MCF 10A (cell line): Measurements from ENCODE around the gene TMEM212. TPM values are rescaled to one million over a fixed set of nuclear protein-coding genes. Genes with fewer than 3 reads are reported as not detected.

Source experiments
- BruUV-seq: library from RNA; stranded (reverse); fragments of 400-500 nt; replicated peaks from 2 replicates; lab custom pipeline; 2021; lab: Mats Ljungman, UMichigan
- CTCF ChIA-PET: fragments of 300-600 bp; sonication (Branson Sonifier 250); formaldehyde crosslinking; extraction: SDS; loops from one replicate; lab custom pipeline; 2021; ENCODE audit warnings: antibody characterized with exemption, inconsistent platforms; lab: Yijun Ruan, JAX
- POLR2A ChIA-PET: fragments of 300-600, 350-650 bp; sonication (Branson Sonifier 250); formaldehyde crosslinking; extraction: SDS; loops from one replicate; lab custom pipeline; 2020; ENCODE audit warnings: antibody characterized with exemption, inconsistent platforms; lab: Yijun Ruan, JAX
- DNase-seq: peaks from one replicate; pipeline ENCODE4 v3.0.0-alpha.2; 2018; ENCODE audit not compliant: unreplicated experiment
- H3K27ac Mint-ChIP-seq: one replicate; pipeline ENCODE4 v1.8.0; 2022; ENCODE audit warnings: mild to moderate bottlenecking, low read depth, mixed read lengths; ENCODE audit not compliant: unreplicated experiment
- H3K27me3 Mint-ChIP-seq: one replicate; pipeline ENCODE4 v1.8.0; 2022; ENCODE audit warnings: mixed read lengths; ENCODE audit not compliant: insufficient read depth, unreplicated experiment
- H3K36me3 Mint-ChIP-seq: one replicate; pipeline ENCODE4 v1.8.0; 2022; ENCODE audit warnings: mild to moderate bottlenecking, moderate library complexity, mixed read lengths; ENCODE audit not compliant: insufficient read depth, unreplicated experiment
- H3K4me1 Mint-ChIP-seq: one replicate; pipeline ENCODE4 v1.8.0; 2022; ENCODE audit warnings: mixed read lengths; ENCODE audit not compliant: insufficient read depth, unreplicated experiment
- H3K4me3 Mint-ChIP-seq: one replicate; pipeline ENCODE4 v1.8.0; 2022; ENCODE audit warnings: mild to moderate bottlenecking, moderate library complexity, mixed read lengths; ENCODE audit not compliant: unreplicated experiment
- H3K9me3 Mint-ChIP-seq: one replicate; pipeline ENCODE4 v1.8.0; 2022; ENCODE audit warnings: mixed read lengths; ENCODE audit not compliant: unreplicated experiment
- CTCF ChIP-seq: fragments of 200-600 bp; IDR thresholded peaks from one replicate; pipeline ENCODE4 v1.8.0; 2022; ENCODE audit warnings: antibody characterized with exemption, mild to moderate bottlenecking; ENCODE audit not compliant: unreplicated experiment
- intact Hi-C: fragments of 100-400 bp; cut with micrococcal nuclease; formaldehyde crosslinking; loops from 2 replicates; pipeline ENCODE4 v1.14.1; 2022
- total RNA-seq: library from RNA; stranded (reverse); gene quantifications from 2 replicates; pipeline ENCODE4 v1.2.3, GENCODE V29; 2022

The TMEM212 gene
- total RNA-seq, 1 experiment from 2014 or later: not detected

- ChIA-PET POLR2A (no interaction called here), CTCF (no interaction called here)
- DNase-seq: peak; percentile 78
- no peak for TF ChIP-seq CTCF
- BruUV-seq: no TSS peak
- Mint-ChIP-seq H3K4me3 (peak overlapping the region; percentile 6), H3K36me3 (no peaks in the 10 kb centered on the region), H3K9me3 (no peaks in the 10 kb centered on the region), H3K4me1 (peaks cover 45% of the 10 kb centered on the region), H3K27me3 (no peaks in the 10 kb centered on the region), H3K27ac (peak overlapping the region; percentile 90)
- intact Hi-C loops: no loop called here
These were observed 31.1 kb downstream of the TMEM212 start for GRCh38 chr3:171874251-171874681.

GRCh38 chr3:171874879-171875278 lies 31.7 kb downstream of the TMEM212 start:
- intact Hi-C loops: no loop called here
- no peaks in the 10 kb centered on the region for H3K27me3 Mint-ChIP-seq

GRCh38 chr3:171875923-171876412 lies 32.8 kb downstream of the TMEM212 start:
- peak overlapping the region; percentile 77 for H3K27ac Mint-ChIP-seq
- BruUV-seq: TSS peak; percentile 74
- no peaks in the 10 kb centered on the region for H3K36me3 Mint-ChIP-seq
- H3K4me1 Mint-ChIP-seq: peaks cover 47% of the 10 kb centered on the region
- no peak overlapping the region for H3K4me3 Mint-ChIP-seq
- peak; percentile 49 for DNase-seq
- intact Hi-C loops: loop anchor here (2.0 kb wide), 1 partner anchor 165 kb away; no protein-coding TSS in a partner anchor
- no peaks in the 10 kb centered on the region for H3K9me3 Mint-ChIP-seq
- POLR2A ChIA-PET: interaction anchor here (0.7 to 1.2 kb wide), 3 partner anchors 57 to 159 kb away, joined by 3 read pairs; no protein-coding TSS in a partner anchor
- no peak for TF ChIP-seq CTCF
- no peaks in the 10 kb centered on the region for H3K27me3 Mint-ChIP-seq
- CTCF ChIA-PET: interaction anchor here (0.7 kb wide), 1 partner anchor 21 kb away, joined by 3 read pairs; no protein-coding TSS in a partner anchor

More at GRCh38 chr3:171874879-171875278, 31.7 kb downstream of the TMEM212 start:
- TF ChIP-seq CTCF: no peak
- Mint-ChIP-seq H3K4me3 (no peak overlapping the region), H3K36me3 (no peaks in the 10 kb centered on the region), H3K9me3 (no peaks in the 10 kb centered on the region), H3K27ac (peak overlapping the region; percentile 90), H3K4me1 (peaks cover 47% of the 10 kb centered on the region)
- POLR2A ChIA-PET: interaction anchor here (0.7 to 1.1 kb wide), 2 partner anchors 58 to 65 kb away, joined by 3 read pairs; no protein-coding TSS in a partner anchor
- TSS peak; percentile 89 for BruUV-seq
- CTCF ChIA-PET: no interaction called here
- peak; percentile 9 for DNase-seq

GRCh38 chr3:171876680-171877147 lies 33.6 kb downstream of the TMEM212 start:
- no TSS peak for BruUV-seq
- no peak for TF ChIP-seq CTCF
- POLR2A ChIA-PET: interaction anchor here (1.2 kb wide), 1 partner anchor 158 kb away, joined by 3 read pairs; no protein-coding TSS in a partner anchor
- intact Hi-C loops: loop anchor here (2.0 kb wide), 1 partner anchor 164 kb away; no protein-coding TSS in a partner anchor
- no peaks in the 10 kb centered on the region for H3K36me3 Mint-ChIP-seq
- H3K4me1 Mint-ChIP-seq: peaks cover 47% of the 10 kb centered on the region
- CTCF ChIA-PET: interaction anchor here (0.6 kb wide), 1 partner anchor 385 kb away, joined by 3 read pairs; no protein-coding TSS in a partner anchor
- peak; percentile 85 for DNase-seq
- no peaks in the 10 kb centered on the region for H3K27me3 Mint-ChIP-seq
- no peaks in the 10 kb centered on the region for H3K9me3 Mint-ChIP-seq
- peak overlapping the region; percentile 77 for H3K27ac Mint-ChIP-seq
- H3K4me3 Mint-ChIP-seq: peak overlapping the region; percentile 47
